HG02938 (cell line): ENCODE measurements around the gene MCM5.
A peak's percentile ranks its signal among the peaks of the same experiment; 100 is the strongest.

Experiments
- ATAC-seq: cut with Tn5 transposase; IDR thresholded peaks from one replicate; pipeline ENCODE4 v1.9.1; 2021; ENCODE audit warnings: mild to moderate bottlenecking, moderate library complexity; ENCODE audit not compliant: unreplicated experiment

Gene MCM5

DNA sequence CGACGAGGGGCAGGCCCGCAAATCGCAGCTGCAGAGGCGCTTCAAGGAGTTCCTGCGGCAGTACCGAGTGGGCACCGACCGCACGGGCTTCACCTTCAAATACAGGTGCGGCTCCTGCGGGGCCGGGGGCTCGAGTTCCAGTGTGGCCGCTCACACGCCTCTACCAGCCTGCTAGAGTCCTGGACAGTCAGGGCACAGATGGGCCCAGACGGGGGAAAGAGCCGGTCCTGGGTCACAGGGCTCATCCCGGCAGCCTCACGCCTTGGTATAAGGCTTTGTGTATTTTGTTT is 506 bp downstream of the MCM5 start:
- ATAC-seq = no peak

DNA sequence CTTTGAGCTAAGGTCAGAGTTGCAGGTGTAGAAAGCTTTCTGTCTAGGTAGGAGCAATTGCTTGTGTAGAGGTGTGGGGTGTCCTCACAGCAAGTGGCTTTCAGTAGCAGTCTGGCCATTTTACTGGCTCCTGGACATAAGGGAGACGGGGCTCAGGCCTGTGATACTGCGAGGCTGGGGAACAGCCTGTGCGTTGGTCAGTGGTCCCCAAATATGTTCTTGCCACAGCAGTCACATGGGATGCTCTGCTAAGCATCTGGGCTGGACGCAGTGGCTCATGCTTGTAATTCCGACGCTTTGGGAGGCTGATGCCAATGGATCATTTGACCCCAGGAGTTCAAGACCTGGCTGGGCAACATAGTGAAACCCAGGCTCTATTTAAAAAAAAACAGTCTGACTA is 1.9 kb downstream of the MCM5 start:
- no peak for ATAC-seq

DNA sequence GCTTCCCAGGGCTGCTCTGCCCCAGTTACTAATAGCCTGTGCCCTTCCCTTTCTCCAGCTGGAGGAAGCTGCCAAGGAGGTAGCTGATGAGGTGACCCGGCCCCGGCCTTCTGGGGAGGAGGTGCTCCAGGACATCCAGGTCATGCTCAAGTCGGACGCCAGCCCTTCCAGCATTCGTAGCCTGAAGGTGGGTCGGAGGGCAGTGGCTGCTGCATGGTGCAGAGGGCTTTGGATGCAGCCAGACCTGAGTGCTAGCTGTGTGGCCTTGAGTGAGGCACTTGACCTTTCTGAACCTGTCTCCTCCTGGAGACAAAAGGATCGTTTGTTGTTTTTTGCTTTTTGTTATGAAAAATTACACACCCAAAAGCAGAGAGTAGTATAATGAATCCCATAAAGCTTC is 3.4 kb downstream of the MCM5 start:
- ATAC-seq = no peak

DNA sequence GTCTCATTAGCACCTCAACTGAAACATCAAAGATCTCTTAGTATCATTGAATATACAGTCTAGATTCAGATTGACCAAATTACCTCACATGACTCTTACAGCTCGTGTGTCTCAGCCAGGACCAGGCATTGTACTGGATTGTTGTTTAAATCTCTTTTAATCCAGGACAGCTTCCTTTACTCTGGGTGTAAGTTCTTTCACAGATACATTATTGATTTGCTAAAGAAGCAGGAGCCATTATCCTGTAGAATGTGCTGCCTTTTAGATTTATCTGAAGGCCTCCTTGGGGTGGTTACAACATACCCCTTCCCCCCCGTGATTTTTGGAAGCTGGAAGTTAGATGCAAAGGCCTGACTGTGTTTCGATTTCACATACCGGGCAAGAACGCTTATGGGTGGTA is 4.2 kb downstream of the MCM5 start:
- no peak for ATAC-seq

DNA sequence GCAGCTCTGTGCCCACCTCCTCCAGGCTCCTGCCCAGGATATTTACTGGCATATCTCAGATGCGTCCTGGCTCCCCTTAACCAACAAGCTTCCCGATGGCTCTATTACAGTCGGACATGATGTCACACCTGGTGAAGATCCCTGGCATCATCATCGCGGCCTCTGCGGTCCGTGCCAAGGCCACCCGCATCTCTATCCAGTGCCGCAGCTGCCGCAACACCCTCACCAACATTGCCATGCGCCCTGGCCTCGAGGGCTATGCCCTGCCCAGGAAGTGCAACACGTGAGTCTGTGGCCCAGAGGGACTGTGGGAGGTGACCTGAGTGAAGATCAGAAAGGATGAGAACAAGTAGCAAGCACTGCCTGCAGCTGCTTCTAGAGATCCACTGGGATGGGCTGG is 6.5 kb downstream of the MCM5 start:
- ATAC-seq = no peak

DNA sequence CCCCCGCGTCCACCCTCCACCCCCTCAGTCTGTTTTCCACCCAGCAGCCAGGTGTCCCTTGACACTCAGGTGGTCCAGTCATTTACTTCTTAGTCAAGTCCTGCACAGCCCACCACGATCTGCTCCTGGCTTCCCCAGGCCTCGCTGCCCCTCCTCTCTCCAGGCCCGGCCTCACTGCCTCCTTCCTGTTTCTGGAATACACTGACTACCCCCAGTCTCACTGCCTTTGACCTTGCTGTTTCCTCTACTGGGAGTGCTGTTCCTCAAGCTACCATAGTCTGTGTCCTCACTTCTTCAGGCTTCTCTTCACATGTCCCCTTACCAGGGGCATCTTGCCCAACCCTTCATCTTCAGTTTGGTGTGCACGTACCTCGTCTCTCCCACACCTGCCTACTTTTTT is 7.4 kb downstream of the MCM5 start:
- ATAC-seq = no peak

DNA sequence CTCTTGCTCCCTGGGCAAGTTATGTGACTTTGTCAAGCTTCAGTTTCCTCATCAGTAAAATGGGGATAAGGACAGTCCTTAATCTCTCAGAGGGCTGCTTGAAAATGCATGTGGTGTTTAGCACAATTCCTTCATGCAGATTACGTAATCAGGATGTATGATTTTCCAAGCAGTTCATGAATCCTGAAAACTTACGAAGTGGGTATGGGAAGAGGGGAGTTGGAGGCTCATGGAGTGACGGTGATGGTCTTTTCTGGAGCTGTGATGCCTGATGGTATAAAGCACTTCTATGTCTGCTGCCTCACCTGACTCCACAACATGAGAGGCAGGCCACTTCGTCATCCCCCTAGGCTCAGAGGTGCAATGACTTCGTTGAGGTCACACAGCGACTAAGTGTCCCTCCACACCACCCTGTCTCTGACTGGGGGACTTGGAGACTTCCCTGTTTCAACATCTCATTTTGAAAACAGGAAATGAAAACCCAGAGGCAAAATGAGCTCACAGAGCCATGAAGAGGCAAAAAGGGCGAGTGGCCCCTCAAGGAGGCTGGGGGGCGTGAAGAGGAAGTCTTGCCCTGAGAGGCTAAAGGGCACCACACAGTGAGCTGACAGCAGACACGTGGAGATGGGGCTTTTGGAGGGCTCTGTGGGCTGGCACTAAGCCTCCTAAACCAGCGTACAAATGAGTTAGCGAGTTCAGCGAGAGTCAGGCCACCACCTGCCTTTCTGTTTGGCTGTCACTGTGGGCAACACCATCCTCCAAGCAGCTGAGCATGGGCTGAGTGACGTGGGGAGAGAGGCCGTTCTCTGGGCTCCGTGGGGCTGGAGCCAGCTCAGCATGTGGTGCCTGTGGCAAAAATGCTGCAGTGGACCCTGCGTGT is 10.1 kb downstream of the MCM5 start:
- peak; percentile 76 for ATAC-seq

DNA sequence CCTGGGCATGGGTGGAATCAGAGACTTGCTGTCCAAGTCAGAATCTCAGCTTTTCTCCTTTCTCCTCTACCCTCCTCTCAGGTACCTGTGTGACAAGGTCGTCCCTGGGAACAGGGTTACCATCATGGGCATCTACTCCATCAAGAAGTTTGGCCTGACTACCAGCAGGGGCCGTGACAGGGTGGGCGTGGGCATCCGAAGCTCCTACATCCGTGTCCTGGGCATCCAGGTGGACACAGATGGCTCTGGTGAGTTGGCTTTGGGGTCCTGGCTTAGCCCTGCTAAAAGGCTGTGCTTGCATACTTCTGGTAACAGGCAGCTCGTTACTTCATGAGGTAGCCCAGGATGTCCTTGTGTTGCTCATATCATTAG is 10.7 kb downstream of the MCM5 start:
- ATAC-seq = no peak

DNA sequence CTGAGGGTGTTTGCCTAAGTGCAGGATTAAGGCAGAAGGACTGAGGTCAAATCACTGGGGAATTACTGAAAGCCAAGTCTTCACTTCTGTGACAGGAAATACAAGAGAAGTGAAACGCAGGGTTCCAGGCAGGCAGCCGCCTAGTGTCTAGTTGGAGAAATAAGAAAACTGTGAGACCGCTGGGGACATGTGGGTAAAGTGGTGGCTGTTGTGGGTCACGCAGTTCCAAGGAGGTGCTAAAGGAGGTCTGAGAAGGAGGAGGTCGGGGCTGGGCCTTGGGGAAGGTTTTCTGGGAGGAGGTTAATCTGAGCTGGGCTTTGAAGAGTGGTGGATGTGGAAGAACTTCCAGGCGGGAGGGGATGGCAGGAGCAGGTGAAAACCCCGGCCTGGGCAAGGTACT is 11.2 kb downstream of the MCM5 start:
- no peak for ATAC-seq

DNA sequence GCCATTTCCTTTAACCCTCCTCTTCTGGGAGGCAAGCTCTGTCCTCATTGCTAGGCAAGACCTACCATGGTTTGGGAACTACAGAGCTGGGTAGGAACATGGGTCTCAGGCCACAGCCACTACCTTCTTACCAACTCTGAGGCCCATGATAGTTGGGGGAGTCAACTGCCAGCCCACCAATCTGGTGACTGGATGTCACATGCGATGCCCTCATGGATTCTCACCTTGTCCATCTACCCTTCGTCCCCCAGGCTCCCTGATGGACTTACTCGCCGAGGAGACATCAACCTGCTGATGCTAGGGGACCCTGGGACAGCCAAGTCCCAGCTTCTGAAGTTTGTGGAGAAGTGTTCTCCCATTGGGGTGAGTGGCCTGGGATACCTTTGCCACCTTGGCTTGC is 13.7 kb downstream of the MCM5 start:
- no peak for ATAC-seq

DNA sequence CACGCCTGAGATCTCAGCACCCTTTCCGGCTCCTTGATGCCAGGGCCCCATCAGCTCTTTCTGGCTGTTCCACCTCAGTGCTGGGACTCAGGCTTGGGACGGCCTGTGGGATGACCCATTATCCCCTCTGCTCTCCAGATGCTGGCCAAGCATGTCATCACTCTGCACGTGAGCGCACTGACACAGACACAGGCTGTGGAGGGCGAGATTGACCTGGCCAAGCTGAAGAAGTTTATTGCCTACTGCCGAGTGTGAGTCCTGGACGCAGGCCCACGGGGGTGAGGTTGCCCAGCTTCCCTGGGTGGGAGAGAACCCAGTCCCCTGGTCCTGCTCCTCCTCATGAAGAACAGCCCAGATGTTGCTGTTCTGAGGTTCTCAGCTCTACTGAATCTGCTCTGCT is 17.7 kb downstream of the MCM5 start:
- no peak for ATAC-seq

DNA sequence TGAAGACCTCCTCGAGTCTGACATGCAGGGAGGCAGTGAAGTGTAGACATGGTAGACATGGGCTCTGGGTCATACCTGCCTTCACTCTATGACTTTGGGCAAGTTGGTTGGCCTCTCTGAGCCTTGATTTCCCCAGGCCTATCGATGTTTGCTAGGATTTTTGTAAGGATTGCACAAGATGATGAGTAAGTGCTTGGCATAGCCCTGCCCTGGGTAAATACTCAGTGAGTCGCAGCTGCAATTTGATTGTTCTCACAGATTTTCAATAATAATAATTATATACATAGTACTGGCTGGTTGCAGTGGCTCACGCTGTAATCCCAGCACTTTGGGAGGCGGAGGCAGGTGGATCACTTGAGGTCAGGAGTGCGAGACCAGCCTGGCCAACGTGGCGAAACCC is 18.1 kb downstream of the MCM5 start:
- no peak for ATAC-seq

DNA sequence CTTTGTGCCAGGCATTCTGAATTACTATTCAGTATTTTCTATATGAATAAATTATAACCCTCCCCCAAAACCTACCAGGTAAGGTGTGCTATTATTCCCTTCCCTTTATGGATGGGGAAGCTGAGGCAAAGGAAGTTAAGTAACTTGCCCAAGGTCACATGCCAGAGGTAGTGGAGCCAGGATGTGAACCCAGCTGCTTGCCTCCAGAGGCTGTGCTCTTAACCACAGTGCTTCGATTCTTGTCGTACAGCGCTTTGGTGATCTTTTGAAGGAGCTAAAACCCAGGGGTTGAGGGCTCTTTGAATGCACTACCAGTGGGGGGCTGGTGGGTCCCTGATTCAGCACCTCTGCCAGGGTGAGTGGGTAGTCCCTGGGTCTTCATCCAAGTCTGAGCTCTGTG is 18.8 kb downstream of the MCM5 start:
- no peak for ATAC-seq

DNA sequence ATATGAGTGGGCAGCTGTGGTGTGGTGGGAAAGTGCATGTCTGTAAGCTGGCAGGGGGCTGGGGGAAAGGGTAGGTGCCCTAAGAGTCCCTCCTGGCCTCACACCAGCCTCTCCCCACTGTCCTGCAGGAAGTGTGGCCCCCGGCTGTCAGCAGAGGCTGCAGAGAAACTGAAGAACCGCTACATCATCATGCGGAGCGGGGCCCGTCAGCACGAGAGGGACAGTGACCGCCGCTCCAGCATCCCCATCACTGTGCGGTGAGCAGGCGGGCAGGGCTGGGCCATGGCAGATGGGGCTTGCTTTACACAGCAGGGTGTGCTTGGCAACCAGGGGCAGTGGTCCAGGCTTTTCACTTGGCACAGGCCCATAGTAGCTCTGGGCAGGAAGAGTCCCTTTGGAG is 19.8 kb downstream of the MCM5 start:
- ATAC-seq = no peak

DNA sequence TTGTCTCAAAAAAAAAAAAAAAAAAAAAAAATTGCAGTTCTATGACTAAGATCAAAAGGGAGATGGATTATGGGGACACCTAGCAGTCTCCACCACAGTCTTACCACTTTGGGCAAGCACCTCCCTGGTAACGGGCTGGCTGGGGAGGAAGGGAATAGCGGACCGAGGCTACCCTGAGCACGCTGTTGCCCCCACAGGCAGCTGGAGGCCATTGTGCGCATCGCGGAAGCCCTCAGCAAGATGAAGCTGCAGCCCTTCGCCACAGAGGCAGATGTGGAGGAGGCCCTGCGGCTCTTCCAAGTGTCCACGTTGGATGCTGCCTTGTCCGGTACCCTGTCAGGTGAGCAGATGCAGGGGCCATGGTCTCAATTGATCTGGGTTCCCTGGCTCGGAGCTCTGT is 21.2 kb downstream of the MCM5 start:
- no peak for ATAC-seq

DNA sequence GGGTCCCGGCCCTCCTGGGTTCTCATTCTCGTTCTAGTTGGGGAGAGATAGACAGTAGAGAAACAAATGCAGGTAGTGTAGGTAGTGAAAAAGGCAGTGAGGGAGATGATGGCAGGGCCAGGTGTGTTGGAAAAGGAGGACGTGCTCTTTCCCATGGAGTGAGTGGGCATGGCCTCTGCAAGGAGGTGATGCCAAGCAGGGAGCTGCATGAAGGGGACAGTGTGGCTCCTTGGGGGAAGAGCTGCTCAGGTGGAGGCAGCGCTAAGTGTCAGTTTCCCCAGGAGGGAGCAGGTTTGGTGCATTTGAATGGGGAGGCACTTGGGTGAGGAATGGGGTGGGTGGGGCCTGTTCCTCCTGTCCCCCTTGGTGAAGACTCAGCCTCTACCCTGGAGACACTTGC is 22.2 kb downstream of the MCM5 start:
- ATAC-seq = no peak

DNA sequence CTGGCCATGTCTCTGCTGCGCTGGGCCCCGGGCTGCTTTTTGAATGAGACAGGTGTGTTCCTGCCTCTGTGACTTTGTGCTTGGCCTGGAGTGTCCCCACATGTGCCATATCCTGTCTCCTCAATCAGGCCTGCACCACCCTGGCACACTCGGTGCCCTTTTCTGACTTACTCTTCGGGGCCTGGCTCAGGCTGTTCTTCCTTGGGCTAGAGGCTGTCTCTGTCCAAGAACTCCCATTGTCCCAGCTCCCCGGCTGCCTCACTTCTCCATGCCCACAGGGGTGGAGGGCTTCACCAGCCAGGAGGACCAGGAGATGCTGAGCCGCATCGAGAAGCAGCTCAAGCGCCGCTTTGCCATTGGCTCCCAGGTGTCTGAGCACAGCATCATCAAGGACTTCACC is 23.0 kb downstream of the MCM5 start:
- ATAC-seq = no peak

DNA sequence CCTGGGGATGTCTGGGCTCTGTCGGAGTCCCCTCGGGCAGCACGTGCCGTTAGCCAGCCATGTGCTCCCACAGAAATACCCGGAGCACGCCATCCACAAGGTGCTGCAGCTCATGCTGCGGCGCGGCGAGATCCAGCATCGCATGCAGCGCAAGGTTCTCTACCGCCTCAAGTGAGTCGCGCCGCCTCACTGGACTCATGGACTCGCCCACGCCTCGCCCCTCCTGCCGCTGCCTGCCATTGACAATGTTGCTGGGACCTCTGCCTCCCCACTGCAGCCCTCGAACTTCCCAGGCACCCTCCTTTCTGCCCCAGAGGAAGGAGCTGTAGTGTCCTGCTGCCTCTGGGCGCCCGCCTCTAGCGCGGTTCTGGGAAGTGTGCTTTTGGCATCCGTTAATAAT is 24.1 kb downstream of the MCM5 start:
- ATAC-seq = no peak

DNA sequence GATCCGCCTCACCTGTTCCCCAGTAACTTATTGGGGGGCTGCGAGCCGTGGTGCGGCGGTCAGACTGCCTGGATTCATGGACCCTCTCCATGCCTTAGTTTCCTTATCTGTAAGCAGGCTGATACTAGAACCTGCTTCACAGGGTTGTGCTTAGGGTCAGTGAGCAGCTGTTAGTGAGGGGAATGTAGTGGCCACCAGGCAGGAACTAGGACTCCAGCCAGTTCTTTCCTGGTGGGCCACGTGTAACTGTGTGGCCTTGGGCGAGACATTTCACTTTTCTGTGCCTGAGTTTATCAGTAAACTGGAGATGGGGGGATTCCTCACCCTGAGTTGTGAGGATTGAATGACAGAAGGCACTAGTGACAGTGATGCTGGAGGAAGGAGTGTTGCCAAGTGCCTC is 24.8 kb downstream of the MCM5 start:
- no peak for ATAC-seq

DNA sequence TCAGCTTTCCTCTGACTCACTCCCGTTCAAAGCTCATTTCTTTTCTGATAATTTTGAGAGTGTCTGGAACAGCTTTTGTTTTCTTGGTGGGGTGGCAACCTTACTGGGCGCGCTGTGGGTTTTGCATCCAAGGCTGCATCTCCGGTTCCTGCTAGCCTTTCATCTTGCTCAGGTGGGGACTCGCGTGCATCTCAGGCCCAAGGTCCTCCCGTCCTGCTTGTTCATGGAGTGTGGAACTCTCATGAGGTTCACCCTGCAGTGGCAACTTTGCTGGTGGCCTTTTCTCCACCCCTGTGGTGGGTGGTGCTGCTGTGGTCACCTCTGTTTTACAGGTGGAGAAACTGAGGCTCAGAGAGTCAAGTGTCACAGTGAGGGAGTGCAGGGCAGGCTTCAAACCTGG is 25.6 kb downstream of the MCM5 start:
- no peak for ATAC-seq

DNA sequence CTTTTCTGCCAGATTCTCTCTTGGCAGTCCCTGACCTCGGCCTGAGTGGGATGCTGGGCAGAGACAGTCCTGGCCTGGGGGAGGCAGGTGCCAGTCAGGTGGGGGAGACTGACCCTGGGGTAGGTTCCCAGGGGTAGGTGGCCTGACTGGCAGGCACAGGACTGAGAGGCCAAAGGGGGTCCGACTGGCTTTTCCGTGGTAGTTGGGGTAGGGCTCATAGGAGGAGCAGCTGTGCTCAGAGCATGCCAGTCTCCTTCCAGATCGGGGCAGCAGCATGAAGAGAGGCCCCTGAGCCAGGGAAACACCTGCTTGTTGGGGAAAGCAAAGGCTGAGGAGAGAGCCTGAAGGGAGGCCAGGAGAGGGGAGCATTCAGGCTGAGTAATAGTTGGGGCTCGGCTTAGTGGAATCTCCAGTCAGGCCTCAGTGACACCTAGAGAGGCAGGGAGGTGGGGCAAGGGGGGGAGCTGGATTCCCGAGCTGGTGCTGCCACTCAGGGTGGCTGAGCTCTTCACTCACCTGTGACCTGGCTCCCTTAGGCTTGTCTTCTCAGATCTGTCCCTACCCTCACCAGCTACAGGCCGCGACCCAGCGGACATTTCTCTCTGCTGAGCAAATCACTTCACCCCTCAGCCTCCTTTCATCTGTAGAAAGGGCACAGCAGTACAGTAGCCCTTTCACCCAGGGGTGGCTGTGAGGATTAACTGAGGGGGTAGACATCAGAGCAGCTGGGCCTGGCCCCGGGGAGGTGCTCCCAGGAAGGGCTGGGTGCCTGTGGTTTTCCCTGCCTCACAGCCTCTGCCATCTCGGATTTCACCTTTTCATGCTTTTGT is 26.2 kb downstream of the MCM5 start:
- ATAC-seq = no peak

DNA sequence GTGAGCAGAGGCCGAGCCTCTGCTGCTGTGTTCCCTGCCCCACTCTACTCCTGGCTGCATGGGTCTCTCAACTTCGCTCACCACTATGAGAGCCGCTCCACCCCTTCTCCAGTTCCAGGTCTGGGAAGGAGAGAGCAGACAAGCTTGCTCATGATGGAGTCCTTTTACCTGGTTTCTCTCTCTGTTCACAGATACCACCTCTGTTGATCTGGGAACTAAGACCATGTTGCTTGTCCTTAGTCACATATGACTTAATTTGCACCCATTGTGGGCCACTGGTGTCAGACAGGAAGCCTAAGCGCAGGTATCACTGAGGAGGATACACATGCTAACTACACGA is 26.8 kb downstream of the MCM5 start:
- ATAC-seq = no peak

DNA sequence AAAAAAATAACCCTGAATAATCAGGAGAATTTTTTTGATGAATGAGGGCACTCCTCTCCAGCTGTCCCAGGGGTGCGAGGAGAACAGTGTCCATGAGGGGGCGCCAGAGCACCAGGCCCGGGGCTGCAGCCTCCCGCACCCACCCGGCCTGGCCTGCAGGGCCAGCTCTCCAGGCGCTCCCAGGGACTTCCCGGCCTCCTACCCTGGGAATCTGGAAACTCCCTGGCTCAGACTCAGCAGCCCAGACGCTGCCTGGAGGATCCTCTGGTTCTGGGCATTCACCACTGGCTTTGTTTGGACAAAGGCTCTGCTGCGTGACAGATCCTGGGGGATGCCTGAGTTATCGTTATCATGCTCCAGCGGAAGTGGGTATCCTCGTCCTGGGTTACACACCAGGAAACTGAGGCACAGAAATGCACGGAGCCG is 31.0 kb downstream of the MCM5 start:
- ATAC-seq = no peak
